ENCODE measurements around the gene NGEF.

DNA sequence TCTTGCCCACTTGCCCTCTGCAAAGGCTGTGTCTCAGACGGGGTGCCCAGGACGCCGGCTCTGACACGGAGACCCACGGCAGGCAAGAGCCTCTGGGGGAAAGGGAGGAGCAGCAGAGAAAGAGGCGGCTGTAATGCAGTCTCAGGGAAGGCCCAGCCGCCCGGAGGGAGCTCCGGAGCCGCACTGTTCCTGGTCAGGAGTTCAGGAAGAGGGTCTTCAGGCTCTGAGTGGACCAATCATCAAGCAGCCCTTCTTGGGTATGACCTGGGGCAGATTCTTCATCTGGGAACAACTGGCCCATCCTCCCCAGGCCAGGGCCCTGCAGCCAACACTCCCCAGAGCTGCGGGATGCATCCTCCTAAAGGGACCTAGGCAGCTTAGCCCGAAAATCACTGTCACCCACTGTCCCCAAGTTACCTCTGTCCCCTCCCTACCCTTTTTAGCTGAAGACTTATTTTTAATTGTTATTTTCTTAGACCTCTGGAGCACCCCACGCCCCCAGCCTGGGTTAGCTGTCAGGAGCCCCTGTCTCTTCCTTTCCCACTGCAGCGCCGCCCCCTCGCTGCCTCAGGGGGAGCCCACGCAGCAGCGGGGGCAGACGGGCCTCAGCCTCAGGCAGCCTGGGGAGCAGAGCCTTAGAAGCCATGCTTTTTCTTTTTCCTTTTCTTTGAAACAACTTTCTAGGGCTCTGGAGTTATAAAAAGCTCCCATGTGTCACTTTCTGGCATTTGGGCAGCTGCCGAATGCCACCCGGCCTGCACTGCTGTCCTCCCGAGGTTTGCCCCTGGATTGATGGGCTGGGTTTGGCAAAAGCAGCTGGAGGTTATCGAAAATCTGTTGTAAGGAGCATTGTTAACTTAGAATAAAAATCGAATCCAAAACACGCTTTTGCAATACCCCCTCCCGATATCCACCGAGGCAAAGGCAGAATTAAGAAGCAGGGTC, 18.8 kb upstream of the NGEF start:
- TF ChIP-seq POLR2A (IDR thresholded peaks at IDR 0.05; ENCODE audit: low read length): no peak
- no peak for TF ChIP-seq GATA1 (IDR thresholded peaks at IDR 0.05; ENCODE audit: low read depth, low read length)

Data from erythroblast (primary cell).